ENCODE data around the gene TACC3.

TACC3 gene

DNA sequence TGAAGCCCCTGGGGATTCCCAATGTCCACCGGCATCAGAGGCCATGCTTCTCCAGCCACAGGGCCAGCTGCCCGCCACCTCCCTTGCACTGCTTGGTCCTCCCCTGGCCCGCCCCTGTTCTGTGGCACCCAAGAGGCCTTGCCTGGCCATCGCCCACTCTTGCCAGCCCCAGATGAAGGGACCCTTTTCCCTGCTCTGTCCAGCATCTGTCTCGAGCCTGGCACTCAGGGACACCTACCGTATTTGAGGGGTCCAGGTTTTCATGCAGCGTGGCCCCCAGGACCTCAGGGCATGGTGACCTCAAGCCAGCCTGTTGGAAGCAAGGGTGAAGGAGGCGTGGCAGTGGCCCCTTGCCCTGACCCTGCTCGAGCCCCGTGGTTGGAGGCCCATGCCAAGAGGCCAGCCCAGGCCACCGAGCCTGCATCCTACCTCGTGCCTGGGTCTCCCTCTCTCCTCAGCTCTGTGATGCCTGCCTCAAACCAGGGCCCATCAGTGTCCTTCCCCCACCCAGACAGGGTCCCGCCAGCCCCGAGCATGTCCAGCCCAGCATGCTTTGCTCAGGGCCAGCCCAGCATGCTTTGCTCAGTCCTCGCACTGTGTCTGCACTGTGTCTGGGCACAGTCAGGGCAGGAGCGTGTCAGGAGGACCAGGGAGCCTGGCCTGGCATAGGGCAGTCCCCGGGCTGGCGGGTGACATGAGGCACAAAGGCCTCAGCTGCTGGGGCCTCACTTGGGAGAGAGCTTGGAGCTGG lies 57.5 kb downstream of the TACC3 start:
- DNase-seq: no peak

DNA sequence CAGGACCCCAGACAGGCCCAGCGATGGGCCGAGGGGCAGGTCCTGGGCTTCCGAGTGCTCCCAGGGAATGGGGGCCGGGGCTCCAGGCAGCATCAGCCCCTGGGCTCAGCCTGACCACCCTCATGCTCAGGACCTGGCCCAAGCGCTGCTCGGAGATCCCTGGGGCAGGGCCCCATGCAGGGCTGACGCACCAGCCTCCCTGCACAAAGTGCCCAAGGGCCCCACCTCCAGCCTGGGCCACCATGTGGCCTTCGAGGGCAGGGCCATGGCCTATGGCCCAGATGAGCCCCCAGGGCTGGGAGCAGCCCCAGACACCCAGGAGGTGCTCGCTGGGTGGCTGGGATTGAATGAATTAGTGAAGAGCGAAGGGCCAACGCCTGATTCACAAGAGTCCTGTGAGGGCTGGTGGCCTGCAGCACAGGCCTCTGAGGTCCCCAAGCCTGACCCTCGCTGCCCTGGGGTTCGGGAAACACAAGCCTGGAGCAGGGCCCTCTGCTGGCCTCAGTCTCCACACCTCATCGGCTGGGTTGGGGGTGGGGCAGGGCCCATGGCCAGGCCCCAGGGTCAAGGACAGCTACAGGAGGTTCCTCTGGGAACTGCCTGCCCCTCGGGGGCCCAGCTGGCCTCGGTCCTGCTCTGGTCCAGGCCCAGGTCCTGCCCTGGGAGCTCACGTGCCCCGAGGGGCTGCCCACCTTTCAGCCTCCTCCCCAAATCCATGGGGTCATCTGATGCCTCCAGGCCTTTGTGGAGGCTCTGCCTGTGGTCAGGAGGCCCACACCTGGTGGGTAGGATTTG lies 58.5 kb downstream of the TACC3 start:
- no peak for DNase-seq

DNA sequence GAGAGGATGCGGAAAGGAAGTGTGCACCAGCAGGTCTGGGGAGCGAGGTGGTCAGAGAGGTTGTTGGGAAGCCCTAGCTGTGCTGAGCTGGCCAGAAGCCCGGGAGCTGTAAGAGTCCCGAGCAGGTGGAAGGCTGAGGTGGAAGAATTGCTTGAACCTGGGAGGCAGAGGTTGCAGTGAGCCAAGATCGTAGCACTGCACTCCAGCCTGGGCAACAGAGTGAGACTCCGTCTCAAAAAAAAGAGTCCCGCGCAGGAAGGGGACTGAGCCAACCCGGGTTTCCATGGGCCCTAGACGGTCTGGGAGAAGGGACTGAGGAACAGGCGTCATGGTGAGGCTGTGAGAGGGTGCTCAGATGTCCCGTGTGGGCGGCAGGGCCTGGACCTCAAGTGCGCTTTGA lies 59.1 kb downstream of the TACC3 start:
- DNase-seq: no peak

DNA sequence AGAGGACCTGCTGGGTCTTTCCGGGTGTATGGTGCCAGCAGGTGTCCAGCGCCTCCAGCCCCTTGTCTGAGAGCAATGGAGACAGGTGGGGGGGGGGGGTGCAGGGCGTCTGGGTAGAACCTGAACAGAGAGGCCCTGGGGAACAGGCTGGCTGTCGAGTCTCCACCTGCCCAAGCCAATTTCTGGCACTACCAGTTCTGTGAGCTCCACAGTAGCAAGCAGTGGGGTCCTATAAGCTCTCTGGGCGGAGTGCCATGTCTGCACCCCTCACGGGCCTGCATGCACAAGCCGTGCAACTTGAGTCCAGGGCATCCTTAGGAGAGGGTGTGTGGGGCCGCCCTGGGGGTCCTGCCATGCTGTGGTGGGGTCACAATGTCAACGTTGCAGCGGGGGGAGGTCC lies 61.7 kb downstream of the TACC3 start:
- no peak for DNase-seq

DNA sequence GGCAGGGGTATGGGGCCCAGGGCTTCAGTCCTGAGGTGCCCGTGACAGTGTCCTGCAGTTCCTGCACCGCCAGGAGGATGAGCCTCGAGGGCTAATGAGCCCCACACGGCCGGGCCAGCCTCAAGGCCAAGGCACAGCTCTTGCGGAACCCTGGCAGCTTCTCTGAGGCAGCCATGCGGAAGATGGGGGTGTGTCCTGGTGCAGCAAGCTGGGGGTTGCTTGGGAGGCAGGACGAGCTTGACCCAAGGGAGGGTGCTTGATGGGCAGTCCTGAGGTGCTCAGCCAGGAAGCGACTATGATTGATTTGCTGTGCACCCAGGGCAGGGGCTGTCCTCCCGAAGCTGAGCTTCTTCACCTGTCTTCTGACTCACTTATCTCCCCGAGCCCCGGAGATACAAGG lies 62.6 kb downstream of the TACC3 start:
- no peak for DNase-seq

DNA sequence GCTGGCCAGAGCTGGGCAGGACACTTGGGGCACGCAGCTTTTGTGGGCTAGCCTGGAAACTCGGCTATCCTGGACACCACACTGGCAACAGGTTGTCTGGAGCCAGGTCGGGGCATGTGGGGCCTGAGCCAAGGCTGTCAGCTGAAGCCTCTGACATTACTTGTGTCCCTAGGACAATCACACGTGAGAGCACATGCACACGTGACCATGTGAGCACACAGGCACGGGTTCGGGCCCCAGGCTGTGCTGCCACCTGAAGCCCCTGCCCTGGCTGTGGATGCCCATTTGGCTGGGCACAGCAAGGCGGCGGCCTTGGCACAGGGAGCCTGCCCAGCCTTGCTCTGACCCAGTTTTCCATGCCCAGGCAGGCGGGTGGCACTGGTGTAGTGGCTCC lies 63.1 kb downstream of the TACC3 start:
- no peak for DNase-seq

DNA sequence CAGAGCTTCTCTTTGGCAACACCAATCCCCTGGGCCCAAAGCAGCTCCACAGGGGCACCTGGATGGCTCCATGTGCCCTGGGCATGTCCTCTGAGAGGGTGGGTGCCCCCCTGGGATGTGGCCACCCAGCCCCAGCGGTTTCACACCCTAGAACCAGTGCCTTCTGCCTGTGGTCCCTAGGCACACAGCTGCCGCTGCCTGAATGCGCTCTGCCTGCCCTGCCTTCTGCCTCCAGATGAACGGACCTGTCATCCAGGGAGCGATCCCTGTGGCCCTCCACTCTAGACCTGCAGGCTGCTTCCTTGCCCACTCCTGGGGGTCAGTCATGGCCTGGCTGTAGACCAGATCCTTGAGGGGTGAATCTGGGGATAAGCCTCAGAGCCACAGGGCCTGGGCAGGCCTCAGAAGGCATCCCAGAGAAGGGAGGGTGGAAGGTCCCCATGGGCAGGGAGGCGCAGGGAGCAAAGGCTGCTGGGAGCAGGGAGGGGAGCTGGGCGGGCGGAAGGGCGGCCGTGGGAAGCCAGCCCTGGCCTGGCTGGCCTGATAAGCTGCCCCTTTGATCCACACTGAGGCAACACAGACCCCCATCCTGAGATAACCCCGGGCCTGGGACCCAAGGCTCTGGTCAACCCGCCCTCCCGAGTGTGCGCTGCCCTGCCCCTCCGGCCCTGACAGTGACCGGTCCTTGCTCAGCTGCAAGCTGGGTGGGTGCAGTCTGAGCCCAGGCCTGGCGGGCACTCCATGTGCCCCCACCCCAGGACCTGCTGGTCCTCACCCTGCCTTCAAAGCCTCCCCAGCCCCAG lies 63.7 kb downstream of the TACC3 start:
- DNase-seq: no peak

DNA sequence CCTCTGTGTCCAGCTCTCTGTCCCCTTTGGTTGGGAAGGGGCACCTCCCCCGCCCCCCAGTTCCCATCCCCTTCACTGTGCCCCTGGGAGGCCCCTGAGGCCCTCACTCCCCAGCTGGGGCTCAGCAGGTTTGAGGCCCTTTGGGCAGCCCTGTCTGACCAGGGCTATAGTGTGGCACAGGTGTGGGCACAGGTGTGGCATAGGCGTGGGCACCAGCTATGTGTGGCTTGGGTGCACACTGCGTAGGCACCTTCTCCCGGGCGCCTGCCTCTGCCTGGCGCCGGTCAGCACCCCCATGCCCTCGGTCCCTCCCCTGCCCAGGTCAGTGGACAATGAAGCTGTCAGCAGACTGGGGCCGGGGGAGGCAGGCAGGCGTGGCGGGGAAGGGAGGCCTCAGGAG lies 64.3 kb downstream of the TACC3 start:
- no peak for DNase-seq

DNA sequence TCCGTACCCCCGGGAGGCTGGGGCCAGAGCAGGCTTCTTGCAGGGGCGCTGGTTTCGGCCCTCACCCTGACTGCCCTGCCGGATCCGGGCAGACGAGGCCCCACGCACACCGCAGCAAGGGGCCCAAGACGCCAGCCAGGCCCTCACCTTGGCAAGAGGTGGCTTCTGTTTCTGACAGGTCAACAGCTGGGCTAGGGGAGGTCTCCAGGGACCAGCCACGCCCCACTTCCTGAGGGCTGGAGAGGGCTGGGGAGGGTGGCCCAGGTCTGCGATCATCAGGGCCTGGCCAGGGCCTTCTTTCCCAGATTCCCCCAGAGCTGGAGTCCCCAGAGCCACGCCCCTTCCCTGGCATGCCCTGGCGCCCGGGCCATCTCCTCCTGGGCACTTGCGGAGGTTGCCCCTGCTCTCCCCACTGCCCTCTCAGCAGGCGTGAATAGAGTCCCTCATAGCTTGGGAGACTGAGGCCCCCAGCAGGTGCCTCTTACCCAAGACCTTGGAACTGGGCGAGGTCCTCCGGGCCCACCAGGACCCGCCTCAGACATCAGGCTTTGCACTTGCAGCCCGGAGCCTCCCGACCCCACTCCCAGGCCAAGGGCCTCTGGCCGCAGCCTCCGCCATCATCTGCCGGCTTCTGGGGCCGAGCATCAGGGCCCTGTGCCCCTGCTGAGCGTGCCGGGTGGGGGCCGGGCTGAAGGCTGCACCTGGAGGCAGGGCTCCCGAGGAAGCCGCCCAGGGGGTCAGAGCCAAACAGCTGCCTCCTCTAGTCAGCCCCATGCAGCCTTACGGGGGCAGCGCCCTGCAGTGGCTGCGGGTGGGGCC lies 65.4 kb downstream of the TACC3 start:
- no peak for DNase-seq

DNA sequence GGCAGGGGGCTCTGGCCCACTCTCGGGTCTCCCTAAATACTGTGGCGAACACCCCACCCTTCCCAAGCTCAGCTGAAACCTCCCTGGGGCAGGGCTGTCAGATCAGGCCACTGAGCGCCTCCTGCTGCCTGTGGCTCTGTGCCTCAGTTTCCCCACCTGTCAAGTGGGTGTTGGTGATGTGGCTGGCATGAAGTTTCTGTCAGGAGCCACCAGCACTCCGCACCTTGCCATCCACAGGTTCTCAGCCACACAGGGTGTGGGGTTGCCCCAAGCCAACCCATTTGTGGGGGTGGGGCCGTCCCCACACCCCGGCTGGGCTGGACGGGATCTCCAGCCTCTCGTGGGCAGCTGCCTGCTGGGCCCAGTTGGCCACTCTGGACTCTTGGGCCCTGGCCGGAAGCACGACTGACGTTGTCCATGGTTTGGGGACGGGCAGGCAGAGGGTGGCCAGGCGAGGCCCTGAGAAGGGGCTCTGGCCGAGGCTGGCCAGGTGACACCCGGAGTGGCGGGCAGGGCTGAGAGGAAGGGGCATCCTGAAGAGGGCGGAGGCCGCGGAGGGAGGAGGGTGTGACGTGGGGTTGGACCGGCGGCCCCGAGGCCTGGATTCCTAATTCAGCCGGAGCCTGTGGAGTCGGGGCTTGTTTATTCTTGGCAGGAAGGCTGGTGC lies 66.2 kb downstream of the TACC3 start:
- DNase-seq: no peak

DNA sequence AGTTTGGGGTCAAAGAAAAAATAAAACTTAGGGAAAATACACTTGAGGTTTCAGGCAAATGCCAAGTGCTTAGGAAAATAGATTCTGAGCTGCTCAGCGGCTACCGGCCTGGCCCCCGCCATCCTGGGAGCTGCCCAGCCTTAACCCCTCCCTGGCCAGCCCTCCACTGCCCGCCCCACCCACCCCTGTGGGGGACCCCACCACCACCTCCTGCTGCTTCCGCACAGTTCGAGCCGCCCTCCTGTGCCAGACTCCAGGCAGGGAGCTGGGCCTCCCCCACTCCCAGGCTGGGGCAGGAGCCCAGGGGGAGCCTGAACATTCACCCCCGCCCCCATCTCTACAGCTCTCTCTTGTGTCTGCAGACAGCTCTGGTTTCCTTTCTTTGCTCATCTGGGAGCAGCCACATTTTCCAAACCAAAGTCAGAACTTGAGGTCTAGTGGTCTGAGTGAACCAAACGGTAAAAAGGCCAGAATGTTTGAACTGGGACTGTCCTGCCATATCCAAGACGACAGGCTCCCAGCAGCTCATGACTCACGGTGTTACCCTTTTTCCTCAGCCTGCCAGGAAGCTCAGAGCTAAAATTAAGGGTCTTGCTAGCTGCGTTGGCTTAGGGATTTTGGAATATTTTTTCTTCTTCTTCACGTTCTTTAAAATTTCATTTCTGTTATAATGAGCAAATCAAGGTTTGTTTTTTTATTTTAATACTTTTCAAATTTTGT lies 67.1 kb downstream of the TACC3 start:
- DNase-seq: no peak

DNA sequence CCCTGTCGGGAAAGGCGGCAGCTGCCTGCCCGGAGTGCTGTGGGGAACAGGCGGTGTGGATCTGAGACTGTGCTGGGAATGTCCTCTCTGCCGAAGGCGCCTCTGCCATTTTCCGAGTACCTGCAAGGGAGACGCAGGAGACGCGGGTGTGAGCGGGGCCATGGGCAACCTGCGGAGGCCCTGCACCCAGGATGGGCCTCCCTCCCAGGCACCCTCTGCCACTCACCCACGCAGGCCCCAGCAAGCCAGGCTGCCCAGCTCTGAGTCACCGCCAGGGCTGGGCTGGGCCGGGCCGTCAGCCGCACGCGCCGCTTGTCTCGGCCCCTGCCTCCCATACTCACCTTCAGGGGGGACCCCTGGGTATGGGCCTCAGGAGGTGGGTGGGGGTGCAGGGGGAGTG lies 68.2 kb downstream of the TACC3 start:
- DNase-seq: no peak

DNA sequence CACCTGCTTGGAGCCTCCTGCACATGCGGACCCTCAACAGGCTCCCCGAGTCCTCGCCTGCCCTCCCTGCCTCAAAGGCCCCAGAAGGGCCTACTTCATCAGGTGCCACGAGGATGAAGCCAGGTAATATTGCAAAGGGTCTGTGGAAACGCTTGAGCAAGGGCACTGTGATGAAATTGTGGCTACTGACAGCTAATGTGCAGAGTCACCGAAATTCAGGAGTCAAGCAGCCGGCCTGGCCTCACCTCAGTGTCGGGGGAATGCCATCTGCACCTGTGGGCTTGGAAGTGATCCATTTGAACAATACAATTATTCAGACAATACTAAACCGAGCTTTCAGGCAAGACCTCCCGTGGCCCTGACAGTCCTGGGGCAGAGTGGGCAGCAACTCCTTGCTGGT lies 68.7 kb downstream of the TACC3 start:
- no peak for DNase-seq

DNA sequence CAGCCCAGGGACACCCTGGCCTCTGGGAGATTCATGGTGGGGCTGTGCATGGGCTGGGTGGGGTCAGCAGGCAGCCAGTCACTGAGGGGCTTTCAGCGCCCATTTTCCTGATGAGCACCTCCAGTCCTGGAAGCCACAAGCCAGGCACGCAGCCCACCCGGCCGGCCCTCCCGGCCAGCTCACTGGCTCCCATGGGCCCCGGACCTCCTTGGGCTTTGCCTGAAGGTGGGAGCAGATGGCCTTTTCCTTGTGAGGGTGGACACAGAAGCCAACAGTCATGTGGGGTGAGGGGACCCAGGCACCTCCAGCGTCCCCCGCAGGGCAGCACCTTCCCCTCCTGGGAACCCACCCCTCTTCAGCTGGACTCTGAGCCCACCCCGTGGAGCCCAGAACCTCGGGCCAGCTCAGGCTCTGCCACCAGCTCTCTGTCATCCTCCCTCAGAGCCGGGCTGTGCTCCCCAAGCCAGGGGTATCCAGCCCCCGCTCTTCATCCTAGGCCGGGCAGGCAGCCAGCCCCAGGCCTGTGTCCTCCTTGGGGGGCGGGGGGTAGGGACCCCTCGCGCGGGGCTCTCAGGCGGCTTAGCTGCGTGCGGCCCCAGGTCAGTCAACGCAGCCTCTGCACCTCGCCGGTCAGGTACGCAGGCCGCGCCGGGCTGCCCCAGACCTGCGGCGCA lies 71.0 kb downstream of the TACC3 start:
- DNase-seq: no peak

DNA sequence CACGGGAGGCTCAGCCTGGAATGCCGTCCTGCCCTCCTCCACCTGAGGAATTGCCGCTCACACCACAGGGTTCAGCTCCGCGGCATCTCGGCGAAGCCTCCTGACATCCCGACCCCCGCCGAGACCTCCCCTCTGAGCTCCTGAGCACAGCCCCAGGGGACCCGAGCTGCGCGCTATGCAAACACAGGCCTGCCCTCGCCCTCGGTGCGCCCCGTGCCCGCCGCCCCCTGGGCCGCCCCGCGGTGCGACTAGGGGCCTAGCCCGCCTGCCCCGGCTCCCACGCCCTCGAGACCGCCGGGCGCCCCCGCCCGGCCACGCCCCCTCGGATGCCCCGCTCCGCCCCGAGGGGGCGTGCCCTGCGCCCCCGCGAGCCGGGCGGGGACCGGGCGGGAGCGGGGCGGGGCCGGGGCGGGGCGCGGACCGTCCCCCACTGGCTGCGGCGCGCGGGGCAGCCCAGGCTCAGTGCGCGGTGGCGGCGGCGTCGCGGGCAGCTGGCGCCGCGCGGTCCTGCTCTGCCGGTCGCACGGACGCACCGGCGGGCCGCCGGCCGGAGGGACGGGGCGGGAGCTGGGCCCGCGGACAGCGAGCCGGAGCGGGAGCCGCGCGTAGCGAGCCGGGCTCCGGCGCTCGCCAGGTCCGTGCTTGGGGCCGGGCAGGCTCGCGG lies 71.6 kb downstream of the TACC3 start, which contains the start of gene FGFR3:
TSS of gene FGFR3 (plus strand) at position 462 of the 664 bp plus-strand sequence. CDS start 642 bp downstream, outside the sequence.
- DNase-seq: peak; percentile 11

DNA sequence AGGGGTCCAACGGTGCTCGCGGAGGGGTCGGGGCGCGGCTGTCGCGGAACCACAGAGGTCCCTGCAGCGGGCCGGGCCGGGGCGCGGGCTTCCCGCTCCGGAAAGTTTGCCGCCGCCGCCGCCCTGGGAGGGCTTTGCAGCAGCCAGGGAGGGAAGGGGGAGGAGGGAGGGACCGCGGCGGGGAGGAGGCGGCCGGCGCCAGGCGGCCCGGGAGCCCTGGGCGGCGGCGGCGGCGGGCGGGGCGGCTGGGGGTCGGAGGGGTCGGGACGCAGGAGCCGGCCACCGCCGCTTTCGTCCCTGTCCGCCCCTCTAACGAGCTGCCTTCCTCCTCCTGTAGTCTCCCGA lies 72.1 kb downstream of the TACC3 start:
- no peak for DNase-seq

DNA sequence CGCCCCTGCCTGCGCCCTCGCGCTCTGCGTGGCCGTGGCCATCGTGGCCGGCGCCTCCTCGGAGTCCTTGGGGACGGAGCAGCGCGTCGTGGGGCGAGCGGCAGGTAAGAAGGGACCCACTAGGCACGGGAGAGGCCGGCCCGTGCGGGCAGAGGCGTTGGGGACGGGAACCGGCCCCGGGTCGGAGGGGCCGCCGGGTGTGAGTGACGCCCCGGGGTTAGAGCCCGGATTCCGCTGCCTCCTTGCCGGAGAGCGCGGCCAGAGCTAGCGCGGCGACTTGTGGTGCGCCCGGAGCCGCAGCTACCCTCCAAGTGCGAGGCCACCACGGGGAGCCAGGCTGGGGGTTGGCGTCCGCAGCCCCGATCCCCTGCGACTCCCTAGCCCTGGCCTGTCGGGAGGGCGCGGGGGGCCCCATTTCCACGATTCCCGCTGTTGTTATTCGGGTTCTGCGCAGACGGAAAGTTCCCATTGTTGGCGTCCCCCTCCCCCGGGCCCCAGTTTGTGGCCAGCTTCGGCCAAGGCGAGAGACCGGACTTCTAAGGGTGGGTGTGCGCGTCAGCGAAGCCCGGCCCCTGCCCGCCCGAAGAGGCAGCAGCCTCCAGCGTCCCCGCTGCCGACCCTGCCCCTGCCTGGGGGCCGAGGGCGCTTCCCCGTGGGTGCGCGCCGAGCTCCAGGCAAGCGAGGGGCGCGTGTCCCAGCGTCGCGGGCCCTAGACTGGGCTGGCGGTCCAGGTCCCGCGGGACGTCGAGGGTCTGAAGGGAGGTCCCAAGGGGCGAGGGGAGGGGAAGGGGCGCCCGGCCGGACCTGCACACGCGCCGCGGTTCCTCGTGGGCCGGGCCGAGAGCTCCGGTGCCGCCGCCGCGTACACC lies 72.9 kb downstream of the TACC3 start:
- DNase-seq: no peak
